AG04449 (cell line): ENCODE results near the gene FBXO36.

ENCODE experiments used
- CTCF ChIA-PET: fragments of 350-600 bp; formaldehyde crosslinking; extraction: SDS; loops from one replicate; lab custom pipeline; 2021; ENCODE audit warnings: antibody characterized with exemption; lab: Yijun Ruan, JAX
- POLR2A ChIA-PET: fragments of 400-600, 350-600 bp; formaldehyde crosslinking; extraction: SDS; loops from one replicate; lab custom pipeline; 2020; ENCODE audit warnings: antibody characterized with exemption, inconsistent platforms; lab: Yijun Ruan, JAX
- DNase-seq: peaks from one replicate; pipeline ENCODE4 v3.0.0-alpha.2; 2010; ENCODE audit warnings: low read depth, low spot score
- H3K4me3 ChIP-seq: 2 replicates; pipeline ENCODE4 v1.5.1; 2011; ENCODE audit warnings: low read depth, mild to moderate bottlenecking, control low read depth, low read length
- TF ChIP-seq, protein P1 (sequence below): IDR thresholded peaks from one replicate; pipeline ENCODE4 v1.5.1; 2011; ENCODE audit warnings: mild to moderate bottlenecking, moderate library complexity, low read length, control low read depth, inconsistent platforms; ENCODE audit not compliant: insufficient read depth; ENCODE audit errors: missing control alignments

The FBXO36 gene

GRCh38 chr2:230043025-230043424 lies 120.7 kb downstream of the FBXO36 start:
- no peak overlapping the region for H3K4me3 ChIP-seq
- no peak for DNase-seq
- ChIA-PET CTCF (no interaction called here), POLR2A (no interaction called here)
- TF ChIP-seq, protein P1, sequence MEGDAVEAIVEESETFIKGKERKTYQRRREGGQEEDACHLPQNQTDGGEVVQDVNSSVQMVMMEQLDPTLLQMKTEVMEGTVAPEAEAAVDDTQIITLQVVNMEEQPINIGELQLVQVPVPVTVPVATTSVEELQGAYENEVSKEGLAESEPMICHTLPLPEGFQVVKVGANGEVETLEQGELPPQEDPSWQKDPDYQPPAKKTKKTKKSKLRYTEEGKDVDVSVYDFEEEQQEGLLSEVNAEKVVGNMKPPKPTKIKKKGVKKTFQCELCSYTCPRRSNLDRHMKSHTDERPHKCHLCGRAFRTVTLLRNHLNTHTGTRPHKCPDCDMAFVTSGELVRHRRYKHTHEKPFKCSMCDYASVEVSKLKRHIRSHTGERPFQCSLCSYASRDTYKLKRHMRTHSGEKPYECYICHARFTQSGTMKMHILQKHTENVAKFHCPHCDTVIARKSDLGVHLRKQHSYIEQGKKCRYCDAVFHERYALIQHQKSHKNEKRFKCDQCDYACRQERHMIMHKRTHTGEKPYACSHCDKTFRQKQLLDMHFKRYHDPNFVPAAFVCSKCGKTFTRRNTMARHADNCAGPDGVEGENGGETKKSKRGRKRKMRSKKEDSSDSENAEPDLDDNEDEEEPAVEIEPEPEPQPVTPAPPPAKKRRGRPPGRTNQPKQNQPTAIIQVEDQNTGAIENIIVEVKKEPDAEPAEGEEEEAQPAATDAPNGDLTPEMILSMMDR: no peak

- DNase-seq: no peak
- TF ChIP-seq, protein P1: no peak
- H3K4me3 ChIP-seq: no peak overlapping the region
- POLR2A ChIA-PET: no interaction called here
- CTCF ChIA-PET: no interaction called here
Observed at GRCh38 chr2:230043461-230043860, 121.2 kb downstream of the FBXO36 start.

- DNase-seq: no peak
- TF ChIP-seq, protein P1: no peak
- CTCF ChIA-PET: no interaction called here
- POLR2A ChIA-PET: no interaction called here
- H3K4me3 ChIP-seq: no peak overlapping the region
Observed at GRCh38 chr2:230046491-230046890, 124.2 kb downstream of the FBXO36 start.

DNA sequence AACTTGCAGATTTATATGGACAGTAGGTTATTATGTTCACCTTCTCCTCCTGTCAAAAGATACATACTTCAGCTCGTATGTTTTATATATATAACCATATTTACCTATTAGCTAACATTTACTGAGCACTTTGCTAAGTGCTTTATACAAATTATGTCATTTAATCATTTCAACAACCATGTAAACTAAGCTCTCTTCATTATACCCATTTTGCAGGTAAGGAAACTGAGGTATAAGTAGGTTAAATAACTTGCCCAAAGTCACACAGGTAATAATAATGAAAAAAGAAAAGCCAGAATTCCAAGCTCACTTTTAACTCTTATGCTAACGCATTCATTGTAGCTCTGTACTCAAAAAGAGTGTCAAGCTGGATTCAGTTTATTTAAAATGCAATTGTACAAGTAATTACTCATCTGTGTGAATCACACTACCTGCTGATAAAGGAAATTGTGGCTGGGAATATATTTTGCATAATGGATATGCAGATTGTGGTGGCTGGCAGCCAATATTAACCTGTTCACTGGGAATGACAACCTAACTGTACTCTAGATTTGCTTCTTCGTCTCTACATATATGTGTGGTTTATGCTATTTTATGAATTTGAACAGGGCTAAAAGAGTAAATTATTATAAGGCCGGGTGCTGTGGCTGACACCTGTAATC lies 125.8 kb downstream of the FBXO36 start:
- no peak for DNase-seq
- TF ChIP-seq, protein P1: no peak
- no peak overlapping the region for H3K4me3 ChIP-seq
- POLR2A ChIA-PET: no interaction called here
- CTCF ChIA-PET: interaction anchor here (0.9 to 1.0 kb wide), 2 partner anchors 19 to 40 kb away, joined by 3 to 5 read pairs; no protein-coding TSS in a partner anchor

DNA sequence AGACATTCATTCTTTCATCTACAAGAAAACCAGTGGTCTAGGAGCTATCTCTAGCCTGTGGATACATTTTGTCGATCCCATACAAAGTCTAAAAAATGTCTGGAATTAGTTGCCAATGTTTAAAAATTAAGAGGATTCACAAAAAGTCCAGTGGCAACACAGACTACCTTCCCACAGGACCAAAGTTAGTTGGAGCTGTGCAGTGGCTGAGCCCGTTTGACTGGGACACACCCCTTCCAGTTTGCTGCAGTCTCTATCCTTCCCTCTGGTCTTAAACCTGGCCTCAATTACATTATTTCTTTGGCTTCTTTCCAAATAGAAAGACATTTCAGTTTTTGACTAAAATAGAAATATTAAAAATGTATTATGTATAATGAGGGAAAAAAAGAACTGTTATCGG lies 127.8 kb downstream of the FBXO36 start:
- no peak overlapping the region for H3K4me3 ChIP-seq
- CTCF ChIA-PET: interaction anchor here (1.3 kb wide), 1 partner anchor 109 kb away, joined by 3 read pairs; no protein-coding TSS in a partner anchor
- no peak for DNase-seq
- POLR2A ChIA-PET: no interaction called here
- TF ChIP-seq, protein P1: no peak

- no peak overlapping the region for H3K4me3 ChIP-seq
- ChIA-PET CTCF (interaction anchor here (1.0 to 2.2 kb wide), 3 partner anchors 14 to 108 kb away, joined by 3 to 13 read pairs (median 3); no protein-coding TSS in a partner anchor), POLR2A (no interaction called here)
- TF ChIP-seq, protein P1: no peak
- DNase-seq: no peak
Observed at GRCh38 chr2:230052299-230052698, 130.0 kb downstream of the FBXO36 start.
